ENCODE data around the gene SBF2. TPM values are rescaled to one million over a fixed set of nuclear protein-coding genes. Genes with fewer than 3 reads are reported as not detected.
A peak's percentile ranks its signal among the peaks of the same experiment; 100 is the strongest.
"Not testable (repeated sequence)": the region's sequence is repeated elsewhere in the genome, so short reads cannot be mapped to it uniquely, and the experiment has no call there.

The SBF2 gene
- polyA plus RNA-seq, 3 donors, result 50.0 to 53.0 (median 51.4) TPM

DNA sequence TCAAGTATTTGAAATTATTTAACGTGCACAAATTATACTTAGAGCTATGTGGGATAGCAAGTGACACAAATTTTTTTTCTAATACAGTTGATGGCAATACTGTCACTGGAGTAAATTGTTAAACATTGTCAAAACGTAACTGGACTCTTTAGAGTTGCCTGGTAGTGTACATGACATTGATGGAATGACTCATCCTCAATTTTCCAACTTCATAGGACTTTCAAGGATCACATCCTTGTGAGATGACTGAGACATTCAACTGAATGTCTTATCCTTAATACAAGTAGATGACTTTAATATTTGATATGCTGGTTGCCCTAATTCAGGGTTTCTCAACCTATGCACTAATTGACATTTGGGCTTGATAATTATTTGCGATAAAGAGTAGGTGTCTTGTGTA is 320.1 kb downstream of the SBF2 start:
- no peak for DNase-seq (ENCODE audit: low read depth in 3 of 3, low spot score in 2 of 3)

DNA sequence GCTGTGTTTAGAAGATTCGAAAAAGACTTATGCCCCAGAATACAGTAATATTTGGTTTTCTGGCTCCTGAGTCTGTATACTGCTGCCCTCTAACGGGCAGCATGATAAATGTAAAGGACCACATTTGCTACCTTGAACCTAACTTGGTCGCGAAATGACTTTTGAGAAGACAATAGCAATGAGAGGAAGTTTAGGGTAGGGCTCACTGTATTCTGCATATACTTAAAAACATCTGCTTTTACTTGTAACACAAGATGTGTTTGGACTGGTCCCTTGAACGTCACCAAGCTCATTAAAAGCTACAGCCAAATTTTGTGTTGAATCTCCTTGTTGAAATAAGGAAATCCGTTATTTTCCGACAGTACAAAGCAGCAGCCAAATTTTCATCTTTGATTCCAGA is 321.0 kb downstream of the SBF2 start:
- DNase-seq (ENCODE audit: low read depth in 3 of 3, low spot score in 2 of 3), result peak in 2 of 3 donors; percentile 24 to 32

DNA sequence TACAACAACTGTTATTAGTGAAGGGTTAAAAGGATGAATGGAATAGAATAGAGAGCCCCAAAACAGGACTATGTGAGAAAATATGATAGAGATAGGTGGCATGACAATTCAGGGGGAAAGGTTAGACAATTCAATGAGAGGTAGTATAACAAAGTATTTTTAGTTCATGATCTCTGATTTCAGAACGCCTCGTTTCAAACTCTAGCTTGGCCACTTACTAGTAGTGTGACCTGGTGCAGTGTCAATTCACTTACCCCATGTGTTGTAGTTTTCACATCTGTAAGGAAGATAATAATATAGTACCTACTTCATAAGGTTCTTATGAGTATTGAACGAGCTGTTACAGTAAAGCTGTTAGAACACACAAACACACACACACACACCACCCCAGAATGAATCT is 322.1 kb downstream of the SBF2 start:
- DNase-seq (ENCODE audit: low read depth in 3 of 3, low spot score in 2 of 3), result no peak

DNA sequence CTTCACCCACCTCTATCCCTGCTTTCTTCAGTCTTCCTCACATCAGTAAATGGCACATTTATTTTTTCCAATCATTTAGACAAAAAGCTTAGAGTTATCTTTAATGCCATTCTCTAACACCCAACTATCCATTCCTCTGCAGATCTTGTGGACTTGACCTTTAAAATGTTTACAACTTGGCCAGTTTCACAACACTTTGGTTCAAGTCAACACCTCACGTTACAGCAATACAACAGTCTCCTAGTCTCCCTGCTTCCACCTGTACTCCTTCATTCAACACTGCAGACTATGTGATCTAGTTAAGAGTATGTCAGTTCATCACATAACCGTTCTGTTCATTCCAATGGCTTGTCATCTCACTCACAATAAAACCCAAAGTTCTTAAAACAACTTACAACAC is 325.0 kb downstream of the SBF2 start:
- DNase-seq (ENCODE audit: low read depth in 3 of 3, low spot score in 2 of 3), result no peak

DNA sequence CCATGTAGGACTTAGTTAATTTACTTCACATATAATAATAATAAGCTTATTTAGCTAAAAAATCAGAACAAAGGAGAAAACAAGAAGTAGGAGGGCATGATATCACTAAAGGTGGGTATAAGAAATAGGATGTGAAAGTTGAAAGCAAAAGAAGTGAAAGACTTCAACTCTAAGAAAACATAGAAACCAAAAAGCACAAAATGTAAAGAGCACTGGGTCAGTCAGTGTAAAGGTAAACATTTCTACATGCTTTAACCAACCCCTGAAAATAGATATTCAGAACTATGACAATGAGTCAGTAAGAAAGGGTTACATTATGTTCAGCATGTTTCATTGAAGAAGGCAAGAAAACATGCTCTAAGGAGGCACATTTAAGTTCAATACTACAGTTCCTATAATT is 331.3 kb downstream of the SBF2 start:
- no peak for DNase-seq (ENCODE audit: low read depth in 3 of 3, low spot score in 2 of 3)

DNA sequence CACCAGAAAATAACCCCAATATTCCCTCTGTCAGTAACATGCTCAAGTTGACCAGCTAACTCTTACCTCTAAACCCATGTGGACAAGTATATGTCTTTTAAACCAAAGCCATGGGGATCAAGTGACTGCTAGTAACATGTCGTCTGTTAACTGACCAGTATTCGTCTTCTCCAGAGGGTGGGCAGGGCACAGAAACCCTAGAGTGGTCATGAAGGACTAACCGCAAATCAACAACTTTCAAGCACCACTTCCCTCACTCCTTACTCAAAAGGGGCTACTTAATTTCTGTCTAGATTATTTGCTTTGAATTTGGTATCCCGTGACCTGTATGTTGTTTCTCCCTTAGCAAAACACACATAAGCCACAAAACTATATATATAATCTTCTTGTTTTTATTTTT is 336.9 kb downstream of the SBF2 start:
- DNase-seq (ENCODE audit: low read depth in 3 of 3, low spot score in 2 of 3), result no peak

DNA sequence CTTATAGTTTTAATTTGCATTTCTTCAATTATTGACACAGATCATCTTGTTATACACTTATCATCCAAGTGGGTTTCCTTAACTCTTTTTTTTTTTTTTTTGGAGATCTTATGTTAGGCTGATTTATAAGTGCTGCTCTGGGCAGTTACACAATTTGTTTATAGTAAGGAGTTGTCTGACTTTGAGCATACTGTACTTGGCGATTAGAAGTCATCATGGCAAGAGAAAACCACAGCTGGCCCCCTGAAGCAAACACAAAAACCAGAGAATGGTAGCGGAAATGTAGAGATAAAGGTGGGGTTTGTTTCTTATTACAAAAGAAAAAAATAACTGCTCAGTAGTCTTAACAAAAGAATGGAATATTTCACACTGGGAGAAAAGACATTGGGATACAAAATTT is 337.5 kb downstream of the SBF2 start:
- DNase-seq (ENCODE audit: low read depth in 3 of 3, low spot score in 2 of 3), result no peak

DNA sequence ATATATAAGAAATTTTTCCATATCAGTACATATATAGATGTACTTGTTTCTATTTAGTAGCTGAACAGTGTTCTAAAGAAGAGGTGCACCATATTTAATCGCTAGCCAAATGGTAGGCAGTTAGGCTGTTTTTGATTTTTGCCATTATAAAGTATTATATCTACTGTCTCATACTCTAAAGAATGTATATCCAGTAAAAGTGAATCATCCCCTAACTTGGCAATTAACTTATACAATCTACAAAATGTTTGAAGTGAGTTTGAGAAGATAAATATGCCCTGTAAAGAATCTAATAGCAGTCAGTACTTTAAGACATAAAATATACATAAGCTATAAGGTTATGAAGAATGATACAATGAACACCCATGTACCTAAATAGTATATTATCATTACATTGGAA is 338.6 kb downstream of the SBF2 start:
- no peak for DNase-seq (ENCODE audit: low read depth in 3 of 3, low spot score in 2 of 3)

DNA sequence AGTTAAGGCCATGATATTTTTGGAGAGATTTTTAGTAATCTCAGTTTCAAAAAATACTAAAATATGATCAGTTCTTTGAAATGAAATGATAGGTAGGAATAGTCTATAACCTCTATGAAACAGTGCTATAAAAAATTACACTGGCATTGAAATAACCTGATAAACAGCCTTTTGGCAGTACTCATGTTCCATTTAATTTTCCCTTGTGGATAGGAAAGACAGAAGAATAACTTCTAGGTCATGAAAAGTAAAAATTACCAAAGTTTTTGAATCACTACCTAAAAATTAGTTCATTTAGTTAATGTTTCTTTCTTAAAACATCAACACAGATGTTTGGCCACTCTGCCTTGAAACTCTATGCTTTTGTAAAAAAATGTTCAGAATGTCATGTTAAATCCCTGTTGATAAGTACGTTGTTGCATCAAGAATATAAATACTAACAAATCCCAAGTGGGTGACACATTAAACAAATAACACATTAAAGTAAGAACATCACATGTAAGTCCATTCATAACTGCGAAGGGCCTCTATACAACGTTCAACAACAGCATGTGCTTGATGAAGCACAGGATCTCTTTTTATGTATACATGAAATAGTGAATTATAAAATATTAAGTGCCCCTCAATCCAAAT is 339.9 kb downstream of the SBF2 start:
- DNase-seq (ENCODE audit: low read depth in 3 of 3, low spot score in 2 of 3), result no peak

DNA sequence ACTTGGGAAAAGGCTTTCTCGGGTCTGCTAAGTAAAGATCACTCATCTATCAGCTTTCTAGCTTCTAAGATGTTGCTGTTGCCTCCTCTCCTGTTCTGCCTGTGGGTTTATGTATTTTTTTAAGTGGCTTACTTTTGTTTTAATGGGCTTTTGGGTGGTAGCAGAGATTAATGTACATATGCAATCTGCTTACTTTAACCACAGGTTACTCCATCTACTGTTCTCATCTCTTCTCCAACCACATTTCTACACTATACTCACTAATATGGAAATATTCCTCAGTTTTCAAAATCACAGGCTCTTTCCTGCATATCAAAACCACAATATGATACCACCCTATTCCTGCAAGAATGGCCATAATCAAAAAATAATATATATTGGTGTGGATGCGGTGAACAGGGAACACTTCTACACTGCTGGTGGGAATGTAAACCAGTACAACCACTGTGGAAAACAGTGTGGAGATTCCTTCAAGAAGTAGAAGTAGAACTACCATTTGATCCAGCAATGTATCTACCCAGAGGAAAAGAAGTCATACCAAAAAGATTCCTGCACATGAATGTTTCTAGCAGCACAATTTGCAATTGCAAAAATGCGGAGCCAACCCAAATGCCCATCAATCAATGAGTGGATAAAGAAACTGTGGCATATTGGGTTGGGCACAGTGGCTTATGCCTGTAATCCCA is 341.4 kb downstream of the SBF2 start:
- no peak for DNase-seq (ENCODE audit: low read depth in 3 of 3, low spot score in 2 of 3)

DNA sequence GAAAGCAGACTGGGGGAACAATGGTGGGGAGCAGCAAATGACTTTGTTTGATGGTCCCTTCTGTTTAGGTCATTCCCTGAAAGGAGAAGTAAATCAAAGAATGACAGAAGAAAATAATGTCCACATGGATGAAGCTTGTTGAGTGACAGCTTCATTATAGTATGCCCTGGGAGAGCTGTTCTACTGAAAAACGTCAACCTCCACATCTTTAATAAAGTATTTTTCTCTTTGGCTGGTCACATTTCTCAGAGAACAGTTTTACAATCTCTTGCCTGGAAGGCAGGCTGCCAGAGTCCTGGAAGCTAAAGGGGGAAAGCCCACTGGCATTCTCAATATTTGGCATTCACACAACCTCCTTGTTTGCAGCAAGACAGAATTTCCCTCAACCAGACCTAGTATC is 342.2 kb downstream of the SBF2 start:
- DNase-seq (ENCODE audit: low read depth in 3 of 3, low spot score in 2 of 3), result no peak

DNA sequence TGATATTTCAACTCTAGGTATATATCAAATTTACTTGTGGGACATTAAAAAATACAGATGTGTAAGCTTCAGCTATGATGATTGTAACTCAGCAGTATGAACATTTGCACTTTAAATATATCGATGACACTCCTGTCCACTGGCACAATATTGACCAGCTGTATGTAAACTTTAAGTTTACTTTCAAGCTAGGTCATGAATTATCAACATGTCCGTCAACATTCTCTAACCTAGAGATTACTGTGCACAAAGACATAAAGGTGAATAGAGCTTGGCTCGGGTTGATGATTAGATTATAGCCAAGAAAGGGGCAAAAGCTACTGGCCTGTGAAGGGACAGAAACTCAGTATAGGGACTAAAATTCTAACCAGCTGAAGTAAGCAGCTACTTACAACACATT is 343.6 kb downstream of the SBF2 start:
- DNase-seq (ENCODE audit: low read depth in 3 of 3, low spot score in 2 of 3), result no peak

DNA sequence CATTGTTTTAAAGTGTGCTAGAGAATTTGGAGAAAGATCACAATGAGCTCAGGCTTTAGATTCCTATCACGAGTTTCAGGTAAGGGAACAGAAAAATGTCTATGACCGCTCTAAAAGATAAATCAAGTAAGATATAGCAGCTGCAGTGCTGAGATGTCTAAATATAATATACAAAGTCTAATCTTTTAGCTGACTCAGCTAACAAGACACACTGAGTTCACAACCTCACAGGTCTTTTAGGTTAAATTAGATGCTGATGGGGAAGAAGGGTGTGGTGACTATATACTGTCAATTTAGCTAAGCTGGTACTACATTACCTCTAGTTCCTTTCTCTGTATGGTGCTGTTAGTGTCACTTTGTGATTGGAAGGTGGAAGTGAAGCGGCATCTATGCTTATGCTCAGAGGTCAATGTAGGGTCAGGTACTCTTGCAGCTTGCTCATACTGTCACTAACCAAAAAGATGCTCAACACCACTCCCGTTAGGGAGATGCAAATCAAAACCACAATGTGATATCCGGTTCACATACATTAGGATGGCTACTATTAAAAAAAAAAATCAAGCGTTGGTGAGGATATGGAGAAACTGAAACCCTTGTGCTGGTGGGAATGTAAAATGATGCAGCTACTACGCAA is 346.7 kb downstream of the SBF2 start:
- DNase-seq (ENCODE audit: low read depth in 3 of 3, low spot score in 2 of 3), result no peak

DNA sequence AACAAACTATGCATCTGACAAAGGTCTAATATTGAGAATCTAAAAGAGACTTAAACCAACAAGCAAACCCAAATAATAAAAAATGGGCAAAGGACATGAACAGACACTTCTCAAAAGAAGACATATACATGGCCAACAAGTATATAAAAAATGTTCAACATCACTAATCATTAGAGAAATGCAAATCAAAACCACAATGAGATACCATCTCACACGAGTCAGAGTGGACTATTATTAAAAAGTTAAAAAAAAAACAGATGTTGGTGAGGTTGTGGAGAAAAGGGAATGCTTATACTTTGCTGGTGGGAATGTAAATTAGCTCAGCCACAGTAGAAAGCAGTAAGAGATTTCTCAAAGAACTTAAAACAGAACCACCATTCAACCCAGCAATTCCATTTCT is 348.3 kb downstream of the SBF2 start:
- DNase-seq (ENCODE audit: low read depth in 3 of 3, low spot score in 2 of 3), result not testable (repeated sequence)

DNA sequence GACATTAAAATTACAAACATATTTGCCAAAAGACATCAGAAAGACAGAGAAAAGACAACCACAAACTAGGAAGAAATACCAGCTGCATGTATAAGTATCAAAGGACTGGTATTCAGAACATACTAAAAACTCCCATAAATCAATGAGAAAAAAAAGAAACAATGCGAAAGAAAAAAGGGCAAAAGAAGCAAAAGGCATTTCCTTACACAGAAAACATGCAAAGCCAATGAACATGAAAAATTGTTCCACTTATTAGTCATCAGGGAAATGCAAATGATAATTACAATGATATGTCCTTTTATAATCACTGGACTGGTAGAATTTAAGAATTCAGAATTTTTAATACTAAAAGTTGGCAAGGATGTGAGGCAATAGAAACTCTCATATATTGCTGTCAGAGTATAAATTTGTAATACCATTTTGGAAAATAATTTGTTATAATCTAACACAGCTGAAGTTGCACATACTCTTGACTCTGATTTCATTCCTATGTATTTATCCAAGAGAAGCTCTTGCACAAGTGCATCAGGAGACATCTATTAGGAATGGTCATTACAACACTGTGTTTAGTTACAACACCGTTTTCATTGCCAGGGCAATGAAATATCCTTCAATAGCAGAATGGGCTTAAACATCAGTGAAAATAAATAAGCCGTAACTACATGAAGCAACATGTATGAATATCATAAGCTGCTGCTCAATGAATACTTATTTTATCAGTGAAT is 350.5 kb downstream of the SBF2 start:
- DNase-seq (ENCODE audit: low read depth in 3 of 3, low spot score in 2 of 3), result no peak

DNA sequence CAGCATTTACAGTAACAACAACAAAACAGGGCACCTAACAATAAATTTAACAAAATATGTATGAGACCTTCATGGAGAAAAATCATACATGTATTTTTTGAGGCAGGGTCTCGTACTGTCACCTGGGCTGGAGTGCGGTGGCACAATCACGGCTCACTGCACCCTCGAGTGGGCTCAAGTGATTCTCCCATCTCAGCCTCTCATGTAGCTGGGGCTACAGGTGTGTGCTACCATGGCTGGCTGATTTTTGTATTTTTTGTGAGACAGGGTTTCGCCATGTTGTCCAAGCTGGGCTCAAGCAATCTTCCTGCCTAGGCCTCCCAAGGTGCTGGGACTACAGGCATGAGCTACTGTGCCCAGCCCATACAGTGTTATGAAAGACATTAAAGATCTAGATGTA is 352.0 kb downstream of the SBF2 start:
- DNase-seq (ENCODE audit: low read depth in 3 of 3, low spot score in 2 of 3), result no peak

DNA sequence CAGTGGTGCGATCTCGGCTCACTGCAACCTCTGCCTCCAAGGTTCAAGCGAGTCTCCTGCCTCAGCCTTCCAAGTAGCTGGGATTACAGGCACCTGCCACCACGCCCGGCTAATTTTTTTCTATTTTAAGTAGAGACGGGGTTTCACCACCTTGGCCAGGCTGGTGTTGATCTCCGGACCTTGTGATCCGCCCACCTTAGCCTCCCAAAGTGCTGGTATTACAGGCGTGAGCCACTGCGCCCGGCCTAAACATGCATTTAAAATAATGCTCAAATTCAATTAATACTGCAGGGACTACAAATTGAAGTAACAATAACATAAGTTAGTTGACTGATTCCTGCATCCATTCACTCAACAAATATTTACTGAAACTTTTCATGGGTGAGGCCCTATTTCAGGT is 354.9 kb downstream of the SBF2 start:
- DNase-seq (ENCODE audit: low read depth in 3 of 3, low spot score in 2 of 3), result not testable (repeated sequence)

DNA sequence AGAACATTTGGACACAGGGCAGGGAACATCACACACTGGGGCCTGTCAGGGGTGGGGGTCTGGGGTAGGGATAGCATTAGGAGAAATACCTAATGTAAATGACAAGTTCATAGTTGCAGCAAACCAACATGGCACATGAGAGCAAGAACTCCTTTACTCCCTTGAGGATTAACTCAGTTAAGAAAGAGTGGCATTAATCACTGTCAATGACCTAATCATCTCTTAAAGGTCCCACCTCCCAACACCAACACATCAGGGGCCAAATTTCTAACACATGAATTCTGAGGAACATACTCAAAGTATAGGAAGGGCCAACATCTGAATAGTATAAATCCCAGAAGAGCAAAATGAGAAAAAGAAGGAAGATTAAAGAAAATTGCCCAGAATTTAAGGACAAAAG is 357.3 kb downstream of the SBF2 start:
- no peak for DNase-seq (ENCODE audit: low read depth in 3 of 3, low spot score in 2 of 3)

DNA sequence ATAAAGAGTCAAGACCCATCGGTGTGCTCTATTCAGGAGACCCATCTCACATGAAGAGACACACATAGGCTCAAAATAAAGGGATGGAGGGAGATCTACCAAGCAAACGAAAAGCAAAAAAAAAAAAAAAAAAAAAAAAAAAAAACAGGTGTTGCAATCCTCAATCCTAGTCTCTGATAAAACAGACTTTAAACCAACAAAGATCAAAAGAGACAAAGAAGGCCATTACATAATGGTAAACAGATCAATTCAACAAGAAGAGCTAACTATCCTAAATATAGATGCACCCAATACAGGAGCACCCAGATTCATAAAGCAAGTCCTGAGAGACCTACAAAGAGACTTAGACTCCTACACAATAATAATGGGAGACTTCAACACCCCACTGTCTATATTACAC is 361.2 kb downstream of the SBF2 start:
- not testable (repeated sequence) for DNase-seq (ENCODE audit: low read depth in 3 of 3, low spot score in 2 of 3)

DNA sequence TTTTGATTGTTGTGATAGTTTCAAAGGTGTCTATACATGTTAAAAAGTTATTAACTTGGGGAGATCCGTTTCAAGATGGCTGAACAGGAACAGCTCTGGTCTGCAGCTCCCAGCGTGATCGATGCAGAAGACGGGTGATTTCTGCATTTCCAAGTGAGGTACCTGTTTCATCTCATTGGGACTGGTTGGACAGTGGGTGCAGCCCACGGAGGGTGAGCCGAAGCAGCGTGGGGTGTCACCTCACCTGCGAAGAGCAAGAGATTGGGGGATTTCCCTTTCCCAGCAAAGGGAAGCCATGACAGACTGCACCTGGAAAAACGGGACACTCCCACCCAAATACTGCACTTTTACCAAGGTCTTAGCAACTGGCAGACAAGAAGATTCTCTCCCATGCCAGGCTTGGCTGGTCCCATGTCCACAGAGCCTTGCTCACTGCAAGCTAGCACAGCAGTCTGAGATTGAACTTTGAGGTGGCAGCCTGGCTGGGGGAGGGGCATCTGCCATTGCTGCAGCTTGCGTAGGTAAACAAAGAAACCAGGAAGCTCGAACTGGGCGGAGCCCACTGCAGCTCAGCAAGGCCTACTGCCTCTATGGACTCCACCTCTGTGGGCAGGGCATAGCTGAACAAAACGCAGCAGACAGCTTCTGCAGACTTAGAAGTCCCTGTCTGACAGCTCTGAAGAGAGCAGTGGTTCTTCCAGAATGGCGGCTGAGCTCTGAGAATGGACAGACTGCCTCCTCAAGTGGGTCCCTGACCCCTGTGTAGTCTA is 363.3 kb downstream of the SBF2 start:
- not testable (repeated sequence) for DNase-seq (ENCODE audit: low read depth in 3 of 3, low spot score in 2 of 3)

DNA sequence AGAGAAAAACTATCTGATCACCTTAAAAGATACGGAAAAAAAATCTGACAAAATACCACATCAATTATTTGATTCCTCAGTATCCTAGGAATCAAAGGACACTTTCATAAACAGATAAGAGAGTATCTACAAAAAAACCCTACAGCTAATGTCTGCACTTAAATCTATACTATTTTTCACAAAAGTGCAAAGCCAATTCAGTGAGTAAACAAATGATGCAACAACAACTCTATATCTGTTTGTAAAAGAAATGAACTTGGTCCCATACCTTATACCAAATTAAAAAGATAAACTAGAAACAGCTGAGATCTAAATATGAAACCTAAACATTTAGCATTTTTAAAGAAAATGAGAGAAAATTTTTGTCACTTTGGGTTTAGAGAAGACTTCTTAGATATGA is 366.3 kb downstream of the SBF2 start:
- no peak for DNase-seq (ENCODE audit: low read depth in 3 of 3, low spot score in 2 of 3)

Measured in right renal cortex interstitium (tissue), 3 donors.